ENCODE results near the gene PATJ.

The PATJ gene

GRCh38 chr1:61980561-61980960 lies 238.3 kb downstream of the PATJ start:
- H3K4me3 ChIP-seq (ENCODE audit: low read depth, low read length), result no peak overlapping the region
- TF ChIP-seq, protein P1, sequence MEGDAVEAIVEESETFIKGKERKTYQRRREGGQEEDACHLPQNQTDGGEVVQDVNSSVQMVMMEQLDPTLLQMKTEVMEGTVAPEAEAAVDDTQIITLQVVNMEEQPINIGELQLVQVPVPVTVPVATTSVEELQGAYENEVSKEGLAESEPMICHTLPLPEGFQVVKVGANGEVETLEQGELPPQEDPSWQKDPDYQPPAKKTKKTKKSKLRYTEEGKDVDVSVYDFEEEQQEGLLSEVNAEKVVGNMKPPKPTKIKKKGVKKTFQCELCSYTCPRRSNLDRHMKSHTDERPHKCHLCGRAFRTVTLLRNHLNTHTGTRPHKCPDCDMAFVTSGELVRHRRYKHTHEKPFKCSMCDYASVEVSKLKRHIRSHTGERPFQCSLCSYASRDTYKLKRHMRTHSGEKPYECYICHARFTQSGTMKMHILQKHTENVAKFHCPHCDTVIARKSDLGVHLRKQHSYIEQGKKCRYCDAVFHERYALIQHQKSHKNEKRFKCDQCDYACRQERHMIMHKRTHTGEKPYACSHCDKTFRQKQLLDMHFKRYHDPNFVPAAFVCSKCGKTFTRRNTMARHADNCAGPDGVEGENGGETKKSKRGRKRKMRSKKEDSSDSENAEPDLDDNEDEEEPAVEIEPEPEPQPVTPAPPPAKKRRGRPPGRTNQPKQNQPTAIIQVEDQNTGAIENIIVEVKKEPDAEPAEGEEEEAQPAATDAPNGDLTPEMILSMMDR (IDR thresholded peaks at IDR 0.05; ENCODE audit: low read depth, low read length), result no peak

DNA sequence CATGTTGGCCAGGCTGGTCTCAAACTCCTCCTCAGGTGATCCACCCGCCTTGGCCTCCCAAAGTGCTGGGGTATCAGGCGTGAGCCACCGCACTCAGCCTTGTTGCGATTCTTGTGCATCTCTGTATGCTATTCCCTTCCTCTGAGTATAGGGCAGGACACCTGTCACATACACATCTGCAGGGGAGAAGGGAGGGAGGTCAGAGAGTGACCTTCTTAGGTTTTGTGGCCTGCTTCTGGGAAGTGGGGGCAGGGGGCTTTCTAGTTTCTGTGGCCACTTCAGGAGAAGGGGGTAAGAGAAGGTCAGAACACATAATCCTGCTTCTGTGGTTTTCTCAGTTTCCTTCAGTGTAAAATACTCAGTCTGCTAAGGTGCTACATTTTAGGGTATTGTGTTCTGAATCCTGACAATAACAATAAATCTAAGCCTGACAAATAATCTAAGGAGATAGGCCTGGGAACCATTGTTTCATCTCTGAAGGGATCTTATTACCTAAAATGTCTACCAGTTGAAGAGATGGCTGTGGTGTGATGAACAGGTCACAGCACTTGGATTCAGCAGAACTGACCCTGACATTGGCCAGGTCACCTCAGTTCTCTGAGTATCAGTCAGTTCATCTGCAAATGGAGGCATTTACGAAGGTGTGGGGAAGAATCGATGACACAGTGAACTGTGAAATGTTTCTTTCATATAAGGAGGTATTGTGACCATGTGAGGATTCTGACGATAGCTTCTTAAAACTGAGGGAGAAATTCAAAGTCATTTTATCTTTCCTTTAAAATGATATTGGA lies 239.8 kb downstream of the PATJ start:
- H3K4me3 ChIP-seq (ENCODE audit: low read depth, low read length), result no peak overlapping the region
- TF ChIP-seq, protein P1 (IDR thresholded peaks at IDR 0.05; ENCODE audit: low read depth, low read length), result no peak

DNA sequence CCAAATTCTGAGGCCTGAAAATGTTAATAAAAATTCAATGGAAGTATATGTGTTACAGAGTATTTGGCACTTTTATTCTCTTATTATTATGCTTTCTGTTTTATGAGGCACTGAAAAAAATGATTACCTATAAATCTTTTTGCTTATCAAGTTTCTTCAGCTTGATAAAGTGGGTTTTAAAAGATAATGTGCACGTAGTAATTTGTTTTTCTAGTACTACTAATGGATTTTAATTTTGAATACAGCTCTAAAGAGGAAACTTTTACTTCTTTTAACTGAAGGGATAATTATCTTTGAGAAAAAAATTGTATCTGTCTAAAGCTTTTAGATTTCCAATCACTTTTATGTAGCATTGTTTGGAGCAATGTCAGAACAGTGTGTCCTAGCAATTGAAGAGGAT lies 241.0 kb downstream of the PATJ start:
- no peak overlapping the region for H3K4me3 ChIP-seq (ENCODE audit: low read depth, low read length)
- TF ChIP-seq, protein P1 (IDR thresholded peaks at IDR 0.05; ENCODE audit: low read depth, low read length), result no peak

DNA sequence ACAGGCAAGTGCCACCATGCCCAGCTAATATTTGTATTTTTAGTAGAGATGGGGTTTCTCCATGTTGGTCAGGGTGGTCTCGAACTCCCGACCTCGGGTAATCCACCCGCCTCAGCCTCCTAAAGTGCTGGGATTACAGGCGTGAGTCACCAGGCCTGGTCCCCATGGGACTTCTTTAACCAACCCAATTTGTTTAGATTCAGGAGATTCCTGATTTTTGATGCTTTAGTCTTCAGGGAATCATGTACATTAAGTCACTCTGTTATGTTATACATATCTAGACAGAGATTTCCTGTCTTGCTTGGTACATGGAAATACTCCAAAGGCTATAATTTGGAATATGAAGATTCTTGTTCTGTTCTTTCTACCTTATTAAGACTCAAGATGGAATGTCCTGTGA lies 250.0 kb downstream of the PATJ start:
- TF ChIP-seq, protein P1 (IDR thresholded peaks at IDR 0.05; ENCODE audit: low read depth, low read length), result no peak

DNA sequence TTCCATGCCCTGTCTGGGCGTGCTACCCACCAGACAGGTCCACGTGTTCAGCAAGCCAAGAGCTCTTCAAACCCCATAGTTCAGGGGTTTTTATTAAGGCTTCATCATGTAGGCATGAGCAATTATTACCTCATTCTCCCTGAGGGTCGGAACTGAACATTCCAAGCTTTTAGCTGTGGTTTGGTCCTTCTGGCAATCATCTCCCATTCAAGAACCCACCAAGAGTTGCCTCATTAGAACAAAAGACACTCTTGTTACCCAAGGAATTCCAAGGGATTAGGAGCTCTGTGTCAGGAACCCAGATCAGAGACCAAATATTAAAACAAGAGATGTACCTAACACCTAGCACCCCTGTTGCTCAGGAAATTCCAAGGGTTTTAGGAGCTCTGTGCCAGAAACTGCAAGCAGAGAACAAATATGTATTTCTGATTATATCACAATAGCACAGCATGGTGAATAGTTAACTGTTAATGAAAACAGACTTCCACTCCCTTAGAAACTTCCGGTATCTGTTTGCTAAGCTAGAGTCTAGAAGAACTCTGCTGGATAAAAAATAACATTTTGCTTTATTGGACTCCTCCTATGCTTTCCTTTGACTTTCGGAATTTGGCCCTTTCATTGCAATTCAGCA lies 251.2 kb downstream of the PATJ start:
- H3K4me3 ChIP-seq (ENCODE audit: low read depth, low read length), result no peak overlapping the region
- TF ChIP-seq, protein P1 (IDR thresholded peaks at IDR 0.05; ENCODE audit: low read depth, low read length), result no peak

More for the DNA sequence above, 250.0 kb downstream of the PATJ start:
- H3K4me3 ChIP-seq (ENCODE audit: low read depth, low read length), result no peak overlapping the region

GRCh38 chr1:61995641-61996040 lies 253.4 kb downstream of the PATJ start:
- TF ChIP-seq, protein P1 (IDR thresholded peaks at IDR 0.05; ENCODE audit: low read depth, low read length), result no peak
- H3K4me3 ChIP-seq (ENCODE audit: low read depth, low read length), result no peak overlapping the region

DNA sequence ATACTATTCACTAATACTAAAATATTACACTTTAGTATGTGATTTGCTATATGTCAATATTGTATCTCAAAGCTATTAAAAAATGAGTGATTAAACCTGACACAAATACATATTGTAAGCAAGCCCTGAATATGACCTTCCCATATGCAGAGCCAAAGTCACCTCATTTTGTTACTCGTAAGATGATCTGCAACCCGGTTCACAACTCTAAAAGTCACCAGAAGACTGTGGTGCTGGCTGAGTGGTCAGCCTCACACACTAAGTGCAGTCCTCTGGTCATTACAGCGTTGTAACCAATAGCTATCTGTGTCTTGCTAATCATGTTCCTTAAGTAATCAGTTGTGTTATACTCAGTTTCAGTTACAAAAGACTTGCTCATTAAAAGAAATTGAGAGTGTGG lies 254.8 kb downstream of the PATJ start:
- no peak overlapping the region for H3K4me3 ChIP-seq (ENCODE audit: low read depth, low read length)
- TF ChIP-seq, protein P1 (IDR thresholded peaks at IDR 0.05; ENCODE audit: low read depth, low read length), result no peak
